Measurements from ENCODE around the gene WFDC2. TPM values are rescaled to one million over a fixed set of nuclear protein-coding genes. Genes with fewer than 3 reads are reported as not detected.

WFDC2 gene
- polyA plus RNA-seq, 2 of the 4 experiments (the other 2 are of a cell fraction) = not detected

DNA sequence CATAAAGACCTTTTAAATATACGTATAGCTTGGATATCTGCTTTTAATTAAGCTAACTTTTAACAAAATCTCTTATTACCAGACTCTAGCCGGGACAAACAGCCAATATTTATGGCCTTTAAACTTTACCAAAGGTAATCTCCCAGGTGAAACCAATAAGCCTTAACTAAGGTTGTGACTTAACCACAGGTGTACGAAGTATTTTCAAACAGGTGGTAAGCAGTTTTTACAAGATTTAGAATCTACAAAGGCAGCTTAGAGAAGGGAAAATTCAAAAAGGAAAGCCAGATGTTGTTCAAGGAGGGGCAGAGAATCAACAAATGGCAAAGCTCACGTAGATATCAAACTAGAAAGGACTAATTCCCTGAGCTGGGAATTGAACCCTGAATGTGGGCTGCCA is 15.8 kb downstream of the WFDC2 start:
- POLR2A ChIA-PET = no interaction called here
- CTCF ChIA-PET = interaction anchor here (0.7 to 2.4 kb wide), 9 partner anchors 17 to 374 kb away, joined by 3 to 10 read pairs (median 5); partner anchors contain the start of gene SYS1
- H3K9me3 ChIP-seq = no peaks in the 10 kb centered on the region

DNA sequence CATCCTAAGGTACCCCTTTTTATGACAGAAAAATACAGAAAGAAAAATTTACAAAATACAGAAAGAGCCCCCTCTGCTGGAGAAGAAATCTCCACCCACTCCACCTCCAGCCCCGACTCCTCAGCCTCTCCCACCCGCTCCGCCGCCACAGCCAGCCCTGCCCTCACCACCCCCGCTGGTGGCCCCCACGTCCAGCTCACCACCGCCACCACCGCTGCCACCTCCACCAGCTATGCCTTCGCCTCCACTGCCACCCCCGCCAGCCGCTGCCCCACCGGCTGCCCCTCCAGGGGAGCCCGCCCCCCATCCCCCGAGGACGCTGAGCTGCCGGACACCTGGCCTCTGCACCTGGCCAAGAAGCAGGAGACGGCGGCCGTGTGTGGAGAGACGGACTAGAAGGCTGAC is 17.7 kb downstream of the WFDC2 start:
- peak in 1 of 2 experiments; percentile 20 for DNase-seq (ENCODE audit: low read depth in 1 of 2, low spot score in 1 of 2)
- POLR2A ChIA-PET = no interaction called here
- no peak for FAIRE-seq
- H3K9me3 ChIP-seq = no peaks in the 10 kb centered on the region
- ATAC-seq = peak; percentile 50 to 68; a peak in 4 of 6 replicates
- no peak overlapping the region for H3K4me3 ChIP-seq
- no peak for TF ChIP-seq JUNB (IDR thresholded peaks at IDR 0.05)
- TF ChIP-seq, protein P1, sequence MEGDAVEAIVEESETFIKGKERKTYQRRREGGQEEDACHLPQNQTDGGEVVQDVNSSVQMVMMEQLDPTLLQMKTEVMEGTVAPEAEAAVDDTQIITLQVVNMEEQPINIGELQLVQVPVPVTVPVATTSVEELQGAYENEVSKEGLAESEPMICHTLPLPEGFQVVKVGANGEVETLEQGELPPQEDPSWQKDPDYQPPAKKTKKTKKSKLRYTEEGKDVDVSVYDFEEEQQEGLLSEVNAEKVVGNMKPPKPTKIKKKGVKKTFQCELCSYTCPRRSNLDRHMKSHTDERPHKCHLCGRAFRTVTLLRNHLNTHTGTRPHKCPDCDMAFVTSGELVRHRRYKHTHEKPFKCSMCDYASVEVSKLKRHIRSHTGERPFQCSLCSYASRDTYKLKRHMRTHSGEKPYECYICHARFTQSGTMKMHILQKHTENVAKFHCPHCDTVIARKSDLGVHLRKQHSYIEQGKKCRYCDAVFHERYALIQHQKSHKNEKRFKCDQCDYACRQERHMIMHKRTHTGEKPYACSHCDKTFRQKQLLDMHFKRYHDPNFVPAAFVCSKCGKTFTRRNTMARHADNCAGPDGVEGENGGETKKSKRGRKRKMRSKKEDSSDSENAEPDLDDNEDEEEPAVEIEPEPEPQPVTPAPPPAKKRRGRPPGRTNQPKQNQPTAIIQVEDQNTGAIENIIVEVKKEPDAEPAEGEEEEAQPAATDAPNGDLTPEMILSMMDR (IDR thresholded peaks at IDR 0.05) = 0 out of 3 replicates have a peak, but pooled peaks have one; percentile 9
- CTCF ChIA-PET = interaction anchor here (2.4 kb wide), 1 partner anchor 125 kb away, joined by 10 read pairs; the partner anchor contains the start of gene SYS1
- H3K4me1 ChIP-seq = no peaks in the 10 kb centered on the region
- H3K27ac ChIP-seq = no peak overlapping the region
- WGBS (ENCODE audit: missing lambda C conversion rate) = 39% methylated on average over 8 of the region's 20 CpGs
- H3K4me2 ChIP-seq = no peak overlapping the region

More for the DNA sequence above, 15.8 kb downstream of the WFDC2 start:
- Histone ChIP-seq H3K27ac (no peak overlapping the region), H3K4me1 (no peaks in the 10 kb centered on the region), H3K4me2 (no peak overlapping the region), H3K4me3 (no peak overlapping the region)
- DNase-seq (ENCODE audit: low read depth in 1 of 2, low spot score in 1 of 2) = no peak
- FAIRE-seq = no peak
- 21% methylated on average over 4 of the region's 4 CpGs for WGBS (ENCODE audit: missing lambda C conversion rate)
- ATAC-seq = no peak
- TF ChIP-seq SMC3 (IDR thresholded peaks at IDR 0.05) (no peak), JUN (IDR thresholded peaks at IDR 0.05) (no peak), FOSL2 (IDR thresholded peaks at IDR 0.05) (no peak), FOSL2 (CRISPR knock-in tag; IDR thresholded peaks at IDR 0.05) (no peak), ESRRA (IDR thresholded peaks at IDR 0.05; ENCODE audit: borderline replicate concordance, low read length) (no peak), EHF (CRISPR knock-in tag; IDR thresholded peaks at IDR 0.05) (no peak), NR3C1 (IDR thresholded peaks at IDR 0.05) (no peak)

DNA sequence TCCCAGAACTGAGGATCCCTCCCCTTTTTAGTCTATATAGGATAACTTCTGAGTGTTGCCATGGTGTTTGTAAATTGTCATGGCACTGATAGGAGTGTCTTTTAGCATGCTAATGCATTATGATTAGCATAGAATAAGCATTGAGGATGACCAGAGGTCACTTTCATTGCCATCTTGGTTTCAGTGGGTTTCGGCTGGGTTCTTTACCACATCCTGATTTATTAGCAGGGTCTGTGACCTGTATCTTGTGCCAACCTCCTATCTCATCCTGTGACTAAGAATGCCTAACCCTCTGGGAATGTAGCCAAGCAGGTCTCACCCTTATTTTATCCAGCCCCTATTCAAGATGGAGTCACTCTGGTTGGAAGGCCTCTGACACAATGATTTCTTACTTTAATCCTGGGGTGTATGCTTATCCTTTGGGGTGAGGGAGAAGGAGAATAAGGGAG is 19.6 kb downstream of the WFDC2 start:
- FAIRE-seq (no peak), ATAC-seq (no peak), DNase-seq (ENCODE audit: low read depth in 1 of 2, low spot score in 1 of 2) (no peak)
- POLR2A ChIA-PET = no interaction called here
- TF ChIP-seq JUN (IDR thresholded peaks at IDR 0.05) (no peak), SREBF2 (IDR thresholded peaks at IDR 0.05) (no peak), RAD21 (conservative IDR thresholded peaks at IDR 0.05 in 1 of 2, IDR thresholded peaks at IDR 0.05 in 1 of 2) (no peak), CHD4 (IDR thresholded peaks at IDR 0.05; ENCODE audit: borderline replicate concordance) (no peak), MYC (IDR thresholded peaks at IDR 0.05; ENCODE audit: borderline replicate concordance, low read length) (no peak), ESRRA (IDR thresholded peaks at IDR 0.05; ENCODE audit: borderline replicate concordance, low read length) (no peak), EHMT2 (IDR thresholded peaks at IDR 0.05; ENCODE audit: low read depth) (no peak), SMC3 (IDR thresholded peaks at IDR 0.05) (no peak), POLR2A (IDR thresholded peaks at IDR 0.05; ENCODE audit: low read length) (no peak), PHF8 (IDR thresholded peaks at IDR 0.05; ENCODE audit: borderline replicate concordance, low read depth) (no peak)
- TF ChIP-seq, protein P1 (IDR thresholded peaks at IDR 0.05) = no peak
- TF ChIP-seq, protein P2, sequence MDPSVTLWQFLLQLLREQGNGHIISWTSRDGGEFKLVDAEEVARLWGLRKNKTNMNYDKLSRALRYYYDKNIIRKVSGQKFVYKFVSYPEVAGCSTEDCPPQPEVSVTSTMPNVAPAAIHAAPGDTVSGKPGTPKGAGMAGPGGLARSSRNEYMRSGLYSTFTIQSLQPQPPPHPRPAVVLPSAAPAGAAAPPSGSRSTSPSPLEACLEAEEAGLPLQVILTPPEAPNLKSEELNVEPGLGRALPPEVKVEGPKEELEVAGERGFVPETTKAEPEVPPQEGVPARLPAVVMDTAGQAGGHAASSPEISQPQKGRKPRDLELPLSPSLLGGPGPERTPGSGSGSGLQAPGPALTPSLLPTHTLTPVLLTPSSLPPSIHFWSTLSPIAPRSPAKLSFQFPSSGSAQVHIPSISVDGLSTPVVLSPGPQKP (IDR thresholded peaks at IDR 0.05; ENCODE audit: low read depth, low read length) = no peak
- Histone ChIP-seq H3K27ac (no peak overlapping the region), H3K9me3 (no peaks in the 10 kb centered on the region), H3K4me2 (no peak overlapping the region), H3K4me3 (no peak overlapping the region), H3K4me1 (no peaks in the 10 kb centered on the region)
- CTCF ChIA-PET = interaction anchor here (1.7 kb wide), 1 partner anchor 282 kb away, joined by 9 read pairs; no protein-coding TSS in a partner anchor
- WGBS (ENCODE audit: missing lambda C conversion rate) = 33% methylated on average over 1 of the region's 1 CpG

Data from A549 (cell line).